ENCODE data around the gene TRHDE. TPM values are rescaled to one million over a fixed set of nuclear protein-coding genes. Genes with fewer than 3 reads are reported as not detected.

TRHDE gene
- total and polyA plus RNA-seq, 9 donors, result 3.4 to 35.5 (median 18.2) TPM

GRCh38 chr12:72365151-72365550, 93.0 kb downstream of the TRHDE start:
- Histone ChIP-seq H3K4me1 (ENCODE audit: insufficient read depth) (peaks cover 2% of the 10 kb centered on the region), H3K36me3 (no peaks in the 10 kb centered on the region), H3K9me3 (no peaks in the 10 kb centered on the region), H3K4me3 (no peak overlapping the region), H3K27ac (no peak overlapping the region), H3K27me3 (no peaks in the 10 kb centered on the region)
- TF ChIP-seq POLR2A (IDR thresholded peaks at IDR 0.05) (no peak), CTCF (IDR thresholded peaks at IDR 0.05) (no peak), EP300 (IDR thresholded peaks at IDR 0.05) (no peak)
- intact Hi-C loops (cut with DNase I), result no loop called here
- DNase-seq, result no peak

DNA sequence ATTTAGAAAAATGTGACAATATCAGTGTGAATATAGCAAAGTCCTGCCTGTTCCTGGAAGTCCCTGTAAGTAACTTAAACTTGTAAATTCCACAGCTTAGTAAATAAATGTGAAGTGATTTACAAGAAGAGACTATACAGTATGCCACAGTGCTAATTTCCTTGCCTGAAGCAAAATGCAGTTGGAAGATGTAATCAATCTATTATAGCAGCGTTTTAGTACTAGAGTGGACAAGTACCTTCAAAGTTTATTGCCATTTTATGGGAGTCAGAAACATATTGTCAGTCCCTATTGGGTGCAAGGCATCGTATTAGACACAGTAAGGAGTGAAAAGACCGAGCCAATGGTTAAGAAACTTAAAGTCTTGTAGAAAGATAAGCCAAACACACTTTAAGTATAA, 94.1 kb downstream of the TRHDE start:
- H3K4me3 ChIP-seq, result no peak overlapping the region
- DNase-seq, result no peak
- no peaks in the 10 kb centered on the region for H3K27me3 ChIP-seq
- H3K4me1 ChIP-seq (ENCODE audit: insufficient read depth), result peaks cover 2% of the 10 kb centered on the region
- 83 to 89% (median 89%) methylated on average over 3 of the region's 3 CpGs for WGBS, 3 donors
- H3K36me3 ChIP-seq, result no peaks in the 10 kb centered on the region
- no peaks in the 10 kb centered on the region for H3K9me3 ChIP-seq
- TF ChIP-seq POLR2A (IDR thresholded peaks at IDR 0.05), result no peak
- no peak for TF ChIP-seq CTCF (IDR thresholded peaks at IDR 0.05)
- no peak for TF ChIP-seq EP300 (IDR thresholded peaks at IDR 0.05)
- H3K27ac ChIP-seq, result no peak overlapping the region
- intact Hi-C loops (cut with DNase I), result no loop called here

- H3K4me1 ChIP-seq (ENCODE audit: insufficient read depth), result peaks cover 2% of the 10 kb centered on the region
- no peak for TF ChIP-seq EP300 (IDR thresholded peaks at IDR 0.05)
- no peak for TF ChIP-seq CTCF (IDR thresholded peaks at IDR 0.05)
- TF ChIP-seq POLR2A (IDR thresholded peaks at IDR 0.05), result no peak
- H3K9me3 ChIP-seq, result no peaks in the 10 kb centered on the region
- 89 to 96% (median 94%) methylated on average over 1 of the region's 1 CpG for WGBS, 3 donors
- no peak for DNase-seq
- intact Hi-C loops (cut with DNase I), result no loop called here
- no peaks in the 10 kb centered on the region for H3K27me3 ChIP-seq
- no peak overlapping the region for H3K27ac ChIP-seq
- H3K4me3 ChIP-seq, result no peak overlapping the region
- H3K36me3 ChIP-seq, result no peaks in the 10 kb centered on the region
Measured at GRCh38 chr12:72368298-72368697, 96.1 kb downstream of the TRHDE start.

- intact Hi-C loops (cut with DNase I), result no loop called here
- DNase-seq, result no peak
- Histone ChIP-seq H3K4me3 (no peak overlapping the region), H3K9me3 (no peaks in the 10 kb centered on the region), H3K36me3 (no peaks in the 10 kb centered on the region), H3K27ac (no peak overlapping the region), H3K4me1 (ENCODE audit: insufficient read depth) (peaks cover 2% of the 10 kb centered on the region), H3K27me3 (no peaks in the 10 kb centered on the region)
- TF ChIP-seq CTCF (IDR thresholded peaks at IDR 0.05), result no peak
- no peak for TF ChIP-seq POLR2A (IDR thresholded peaks at IDR 0.05)
- TF ChIP-seq EP300 (IDR thresholded peaks at IDR 0.05), result no peak
- 37 to 51% (median 40%) methylated on average over 3 of the region's 3 CpGs for WGBS, 3 donors
Measured at GRCh38 chr12:72368719-72369422, 96.7 kb downstream of the TRHDE start.
